ENCODE data around the gene SFSWAP.

The SFSWAP gene

DNA sequence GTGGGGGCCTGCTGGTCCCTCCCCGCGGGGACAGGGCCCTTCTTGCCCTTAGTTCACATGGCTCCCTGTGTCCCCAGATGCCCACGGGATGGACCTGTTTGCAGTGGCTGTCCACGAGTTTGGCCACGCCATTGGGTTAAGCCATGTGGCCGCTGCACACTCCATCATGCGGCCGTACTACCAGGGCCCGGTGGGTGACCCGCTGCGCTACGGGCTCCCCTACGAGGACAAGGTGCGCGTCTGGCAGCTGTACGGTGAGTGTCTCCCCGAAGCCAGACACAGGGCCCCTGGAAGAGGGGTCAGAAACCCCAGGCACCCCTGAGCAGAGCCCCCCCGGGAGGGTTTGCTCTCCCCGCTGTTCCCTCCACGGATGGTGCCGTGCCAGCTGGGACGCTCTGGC lies 130.7 kb downstream of the SFSWAP start:
- DNase-seq, result no peak

DNA sequence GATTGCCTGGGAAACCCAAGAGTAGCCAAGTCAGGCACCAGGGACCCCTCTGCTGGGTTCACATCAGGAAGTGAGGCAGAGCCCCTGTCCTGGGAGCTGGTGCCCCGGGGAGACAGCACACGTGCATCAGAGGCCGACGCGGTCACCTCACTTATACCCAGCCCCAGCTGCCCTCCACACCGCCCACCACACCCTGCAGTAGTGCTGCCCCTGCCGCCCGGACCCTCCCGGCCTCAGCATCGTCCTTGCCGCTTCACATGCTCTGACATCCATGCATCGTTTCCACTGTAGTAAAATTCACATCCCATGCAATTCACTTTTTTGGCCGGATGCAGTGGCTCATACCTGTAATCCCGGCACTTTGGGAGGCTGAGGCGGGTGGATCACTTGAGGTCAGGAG lies 131.3 kb downstream of the SFSWAP start:
- no peak for DNase-seq

DNA sequence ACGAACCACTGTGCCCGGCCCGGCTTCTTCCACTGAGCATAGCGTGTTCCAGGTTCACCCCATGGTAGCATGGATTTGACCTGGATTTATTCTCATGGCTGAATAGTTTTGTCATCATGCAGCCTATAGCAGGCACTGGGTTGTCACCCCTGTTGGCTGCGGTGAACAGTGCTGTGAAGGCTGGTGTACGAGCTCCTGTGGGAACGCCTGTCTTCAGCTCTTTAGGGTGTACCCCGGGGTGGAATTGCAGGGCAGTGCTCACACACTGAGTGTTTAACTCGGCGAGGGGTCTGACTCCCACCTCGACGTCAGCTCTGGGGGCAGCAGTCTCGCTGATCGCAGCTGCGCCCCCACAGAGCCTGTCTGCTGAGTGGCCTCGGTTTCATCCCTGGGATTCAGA lies 132.6 kb downstream of the SFSWAP start:
- no peak for DNase-seq

DNA sequence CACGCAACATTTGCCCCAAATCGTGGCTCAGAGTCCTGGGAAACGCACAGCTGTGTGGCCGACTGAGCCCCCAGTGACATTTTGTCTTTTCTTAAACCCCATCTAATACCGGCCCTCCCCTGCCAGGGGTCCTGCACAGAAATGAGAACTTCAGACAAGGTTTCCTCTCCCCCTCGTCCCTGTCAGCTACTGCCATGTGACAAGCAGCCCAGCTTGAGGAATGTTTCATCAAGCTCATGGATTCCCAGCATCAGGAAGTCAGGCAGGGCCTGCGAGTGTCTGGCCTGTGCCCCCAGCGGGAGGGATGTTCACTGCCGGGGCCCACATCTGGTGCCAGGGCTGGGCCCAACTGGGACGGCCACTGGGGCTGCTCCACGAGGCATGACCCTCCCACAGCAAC lies 133.2 kb downstream of the SFSWAP start:
- no peak for DNase-seq

DNA sequence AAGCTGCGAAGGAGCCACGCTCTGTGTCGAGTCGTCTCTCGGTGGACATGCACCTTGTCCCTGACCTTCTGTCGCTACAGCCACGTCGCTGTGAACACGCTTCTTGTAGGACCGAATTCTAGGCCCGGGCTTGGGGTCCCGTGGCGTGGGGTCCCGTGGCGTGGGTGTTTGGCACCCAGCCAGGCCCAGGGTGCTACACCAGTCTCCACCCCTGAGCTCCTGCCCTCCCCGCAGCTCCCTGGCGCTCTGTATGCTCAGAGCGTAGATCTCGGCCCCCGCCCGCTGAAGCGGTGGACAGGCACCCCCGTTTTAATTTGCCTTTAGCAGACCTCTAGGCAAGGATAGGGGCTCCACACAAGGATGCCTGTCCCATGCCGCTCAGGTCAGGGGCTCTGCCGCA lies 133.8 kb downstream of the SFSWAP start:
- no peak for DNase-seq

DNA sequence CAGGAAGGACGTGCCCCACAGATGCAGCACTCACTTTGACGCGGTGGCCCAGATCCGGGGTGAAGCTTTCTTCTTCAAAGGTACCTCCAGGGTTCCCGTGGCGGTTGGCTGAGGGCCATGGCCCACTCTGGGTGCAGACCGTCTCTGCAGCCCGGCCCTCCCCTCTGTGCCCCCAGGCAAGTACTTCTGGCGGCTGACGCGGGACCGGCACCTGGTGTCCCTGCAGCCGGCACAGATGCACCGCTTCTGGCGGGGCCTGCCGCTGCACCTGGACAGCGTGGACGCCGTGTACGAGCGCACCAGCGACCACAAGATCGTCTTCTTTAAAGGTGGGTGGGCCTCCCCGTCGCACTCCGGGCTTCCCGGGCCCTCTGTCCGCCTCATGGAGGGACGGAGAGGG lies 134.2 kb downstream of the SFSWAP start:
- no peak for DNase-seq

DNA sequence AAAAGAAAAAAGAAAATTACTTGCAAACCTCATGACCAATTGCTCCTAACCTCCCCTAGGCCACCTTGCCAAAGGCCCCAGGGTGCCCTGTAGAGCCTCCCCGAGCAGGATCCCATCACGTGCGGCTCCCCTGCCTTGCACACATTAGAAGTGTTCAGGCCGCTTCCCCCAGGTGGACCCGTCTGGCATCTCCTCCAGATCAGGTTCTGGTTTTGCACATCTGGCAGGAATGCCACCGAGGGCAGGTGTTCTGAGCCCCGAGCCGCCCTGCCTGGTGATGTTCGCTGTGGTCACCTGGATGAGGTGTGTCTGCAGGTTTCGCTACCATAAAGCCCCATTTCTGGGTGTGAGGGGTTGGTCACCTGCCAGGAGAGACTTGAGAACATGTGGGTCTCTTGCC lies 136.6 kb downstream of the SFSWAP start:
- DNase-seq, result no peak

DNA sequence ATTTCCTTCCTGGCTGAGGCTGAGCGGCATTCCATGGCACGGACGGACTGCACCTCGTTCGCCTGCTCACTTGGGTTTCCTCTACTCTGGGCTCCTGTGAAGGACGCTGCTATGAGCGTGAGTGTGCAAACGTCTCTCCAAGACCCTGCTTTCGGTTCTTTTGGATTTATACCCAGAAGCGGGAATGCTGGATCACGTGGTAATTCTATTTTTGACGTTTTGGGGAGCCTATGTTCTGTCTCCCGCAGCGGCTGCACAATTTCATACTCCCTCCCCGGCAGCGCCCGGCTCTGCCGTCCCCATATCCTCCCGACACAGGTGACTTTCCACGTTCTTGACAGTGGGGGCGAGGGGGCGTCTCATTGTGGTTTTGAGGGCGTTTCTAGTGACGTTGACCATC lies 137.9 kb downstream of the SFSWAP start:
- no peak for DNase-seq

Measured in 8988T (cell line).